ENCODE results near the gene TMEM196.

- TF ChIP-seq CTCF (IDR thresholded peaks at IDR 0.05): no peak
- TF ChIP-seq EP300 (IDR thresholded peaks at IDR 0.05): no peak
- no peak for TF ChIP-seq POLR2A (IDR thresholded peaks at IDR 0.05)
These were observed 42.7 kb upstream of the TMEM196 start for GRCh38 chr7:19816128-19816527.
